Erythroblast (primary cell): ENCODE results near the gene CTNNA3.

Experiments
- GATA1 ChIP-seq: IDR thresholded peaks from 2 replicates; pipeline ENCODE4 v1.6.1; 2011; ENCODE audit warnings: low read depth, mild to moderate bottlenecking, control low read depth, low read length, moderate library complexity
- POLR2A ChIP-seq: IDR thresholded peaks from 2 replicates; pipeline ENCODE4 v1.6.1; 2011; ENCODE audit warnings: mild to moderate bottlenecking, low read length

DNA sequence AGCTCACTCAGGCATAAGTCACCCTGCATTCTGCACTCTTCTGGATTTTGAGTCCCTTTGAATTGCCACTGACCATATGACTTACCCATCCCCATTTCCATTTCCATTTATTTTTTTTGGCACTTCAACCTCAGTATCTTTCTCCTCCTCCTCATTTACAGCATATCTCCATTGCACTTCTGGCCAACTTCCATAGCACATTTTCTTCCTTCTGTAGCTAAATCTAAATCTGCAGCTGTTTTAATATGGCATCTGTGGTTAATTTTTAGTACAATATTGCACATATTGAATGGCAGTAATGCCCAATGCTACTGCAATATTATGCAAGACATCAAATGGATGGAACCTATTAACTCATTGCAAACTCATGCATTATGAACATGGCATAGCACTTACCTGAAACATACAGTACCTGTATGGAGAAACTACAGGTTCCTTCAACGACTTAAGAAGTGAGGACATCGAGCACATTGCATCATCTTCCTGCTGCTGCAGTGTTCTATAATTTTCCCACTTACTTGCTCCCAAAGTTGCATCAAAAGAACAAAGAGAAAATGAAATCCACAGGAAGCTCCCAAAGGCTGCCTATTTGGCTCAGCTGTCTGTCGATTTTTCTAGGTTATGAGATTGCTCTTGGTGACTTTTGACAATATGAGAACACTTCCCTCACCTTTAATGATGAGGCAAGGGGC is 714.5 kb downstream of the CTNNA3 start:
- TF ChIP-seq POLR2A (no peak), GATA1 (no peak)
